ENCODE measurements around the gene MTHFSD.

GRCh38 chr16:86594721-86595120, 39.7 kb upstream of the MTHFSD start:
- TF ChIP-seq FOXK2 (IDR thresholded peaks at IDR 0.05) (no peak), SP1 (IDR thresholded peaks at IDR 0.05) (no peak), LEF1 (IDR thresholded peaks at IDR 0.05; ENCODE audit: borderline replicate concordance) (no peak), HDGF (IDR thresholded peaks at IDR 0.05; ENCODE audit: borderline replicate concordance) (no peak), PKNOX1 (IDR thresholded peaks at IDR 0.05) (peak; percentile 66), BHLHE40 (IDR thresholded peaks at IDR 0.05; ENCODE audit: borderline replicate concordance) (no peak), FOXM1 (IDR thresholded peaks at IDR 0.05; ENCODE audit: borderline replicate concordance) (no peak), ZNF384 (IDR thresholded peaks at IDR 0.05) (no peak), SUZ12 (IDR thresholded peaks at IDR 0.05) (no peak), ARNT (IDR thresholded peaks at IDR 0.05) (no peak), ELF4 (IDR thresholded peaks at IDR 0.05) (no peak), NFRKB (IDR thresholded peaks at IDR 0.05) (no peak), FOXA1 (IDR thresholded peaks at IDR 0.05) (no peak), L3MBTL2 (conservative IDR thresholded peaks at IDR 0.05) (no peak)
